Subcutaneous abdominal adipose tissue (tissue), 5 donors: Measurements from ENCODE around the gene SFSWAP.
"Not testable (repeated sequence)": the region's sequence is repeated elsewhere in the genome, so short reads cannot be mapped to it uniquely, and the experiment has no call there.

Source experiments
- H3K27ac ChIP-seq: one replicate; pipeline ENCODE4 v1.7.0; 2013; ENCODE audit warnings: low read depth, mild to moderate bottlenecking, inconsistent platforms, low read length, moderate library complexity
- H3K27me3 ChIP-seq, 5 donors: one replicate each; pipeline ENCODE4 v1.7.0; 2013; ENCODE audit warnings: low read length in 5 of 5, inconsistent platforms in 1 of 5; ENCODE audit not compliant: control insufficient read depth in 5 of 5, insufficient read depth in 4 of 5
- H3K36me3 ChIP-seq, 5 donors: one replicate each; pipeline ENCODE4 v1.7.0; 2013; ENCODE audit warnings: low read length in 5 of 5; ENCODE audit not compliant: control insufficient read depth in 5 of 5, insufficient read depth in 5 of 5
- H3K4me1 ChIP-seq, 5 donors: one replicate each; pipeline ENCODE4 v1.7.0; 2013; ENCODE audit warnings: low read length in 5 of 5, mild to moderate bottlenecking in 3 of 5, moderate library complexity in 1 of 5; ENCODE audit not compliant: control insufficient read depth in 5 of 5, insufficient read depth in 5 of 5
- H3K4me3 ChIP-seq, 5 donors: one replicate each; pipeline ENCODE4 v1.7.0; 2013; ENCODE audit warnings: low read length in 5 of 5, low read depth in 1 of 5
- H3K9ac ChIP-seq, 5 donors: one replicate each; pipeline ENCODE4 v1.7.0; 2013; ENCODE audit warnings: low read length in 5 of 5, mild to moderate bottlenecking in 4 of 5, moderate library complexity in 3 of 5
- H3K9me3 ChIP-seq, 5 donors: one replicate each; pipeline ENCODE4 v1.7.0; 2013; ENCODE audit warnings: low read length in 5 of 5; ENCODE audit not compliant: control insufficient read depth in 5 of 5
- donor health status: healthy.
- donor health status: healthy.
- donor health status: healthy.
- donor health status: healthy.
- donor health status: healthy.

SFSWAP gene

GRCh38 chr12:131672311-131672940 lies 38.5 kb upstream of the SFSWAP start:
- Histone ChIP-seq H3K27ac (no peak overlapping the region), H3K9me3 (peaks cover 2 to 12% (median 10%) of the 10 kb centered on the region in 5 donors), H3K9ac (no peak overlapping the region), H3K27me3 (peaks cover 0 to 12% (median 8%) of the 10 kb centered on the region in 5 donors), H3K4me1 (peaks cover 0 to 11% (median 0%) of the 10 kb centered on the region in 5 donors), H3K4me3 (no peak overlapping the region), H3K36me3 (no peaks in the 10 kb centered on the region)

- H3K4me1 ChIP-seq = peaks cover 0 to 11% (median 0%) of the 10 kb centered on the region in 5 donors
- H3K9ac ChIP-seq = no peak overlapping the region
- no peak overlapping the region for H3K4me3 ChIP-seq
- H3K27me3 ChIP-seq = peaks cover 0 to 15% (median 8%) of the 10 kb centered on the region in 5 donors
- H3K9me3 ChIP-seq = peaks cover 2 to 12% (median 10%) of the 10 kb centered on the region in 5 donors
- no peak overlapping the region for H3K27ac ChIP-seq
- H3K36me3 ChIP-seq = no peaks in the 10 kb centered on the region
Measured at GRCh38 chr12:131672941-131673887, 37.7 kb upstream of the SFSWAP start.

DNA sequence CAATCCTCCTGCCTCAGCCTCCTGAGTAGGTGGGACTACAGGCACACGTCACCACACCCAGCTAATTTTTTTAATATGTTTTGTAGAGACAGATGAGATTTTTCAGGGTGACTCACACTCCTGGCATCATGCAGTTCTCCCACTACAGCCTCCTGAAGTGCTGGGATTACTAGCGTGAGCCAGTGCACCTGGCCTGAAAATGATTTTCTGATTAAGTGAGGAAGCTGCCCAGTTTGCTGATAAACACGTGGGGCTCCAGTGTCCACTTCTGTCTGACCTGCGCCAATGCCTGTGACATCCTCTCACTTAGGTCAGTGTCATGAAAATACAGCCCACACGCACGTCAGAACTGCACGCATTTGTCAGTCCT lies 37.0 kb upstream of the SFSWAP start:
- Histone ChIP-seq H3K9me3 (peaks cover 2 to 12% (median 10%) of the 10 kb centered on the region in 5 donors), H3K4me1 (peaks cover 0 to 11% (median 0%) of the 10 kb centered on the region in 5 donors), H3K4me3 (no peak overlapping the region), H3K9ac (no peak overlapping the region), H3K36me3 (no peaks in the 10 kb centered on the region), H3K27me3 (peaks cover 0 to 18% (median 13%) of the 10 kb centered on the region in 5 donors), H3K27ac (no peak overlapping the region)

- Histone ChIP-seq H3K4me1 (peaks cover 0 to 11% (median 0%) of the 10 kb centered on the region in 5 donors), H3K36me3 (no peaks in the 10 kb centered on the region), H3K27ac (no peak overlapping the region), H3K9ac (no peak overlapping the region), H3K4me3 (no peak overlapping the region), H3K27me3 (peaks cover 0 to 19% (median 14%) of the 10 kb centered on the region in 5 donors), H3K9me3 (peaks cover 2 to 12% (median 10%) of the 10 kb centered on the region in 5 donors)
Measured at GRCh38 chr12:131674373-131674772, 36.5 kb upstream of the SFSWAP start.

GRCh38 chr12:131675126-131676080 lies 35.5 kb upstream of the SFSWAP start:
- peaks cover 2 to 12% (median 10%) of the 10 kb centered on the region in 5 donors for H3K9me3 ChIP-seq
- peaks cover 0 to 19% (median 14%) of the 10 kb centered on the region in 5 donors for H3K27me3 ChIP-seq
- no peak overlapping the region for H3K4me3 ChIP-seq
- H3K27ac ChIP-seq = no peak overlapping the region
- H3K9ac ChIP-seq = no peak overlapping the region
- H3K4me1 ChIP-seq = peaks cover 0 to 11% (median 0%) of the 10 kb centered on the region in 5 donors
- H3K36me3 ChIP-seq = no peaks in the 10 kb centered on the region

DNA sequence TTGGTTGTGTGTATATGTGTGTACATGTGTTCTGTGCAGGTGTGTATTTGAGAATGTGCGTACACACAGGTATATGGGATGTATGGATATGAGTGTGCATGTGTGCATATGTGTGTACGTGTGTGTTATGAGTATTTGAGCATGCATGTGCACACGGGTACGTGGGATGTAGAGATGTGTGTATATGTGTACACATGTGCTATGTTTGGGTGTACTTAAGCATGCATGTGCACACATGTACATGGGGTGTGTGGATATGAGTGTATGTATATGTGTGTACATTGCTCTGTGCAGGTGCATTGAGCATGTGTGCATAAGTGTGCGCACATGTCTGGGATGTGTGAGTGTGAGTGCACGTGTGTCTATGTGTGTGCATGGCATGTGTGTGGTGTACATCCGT lies 34.3 kb upstream of the SFSWAP start:
- no peak overlapping the region for H3K27ac ChIP-seq
- no peaks in the 10 kb centered on the region for H3K36me3 ChIP-seq
- peaks cover 0 to 21% (median 14%) of the 10 kb centered on the region in 5 donors for H3K27me3 ChIP-seq
- peaks cover 0 to 11% (median 0%) of the 10 kb centered on the region in 5 donors for H3K4me1 ChIP-seq
- no peak overlapping the region for H3K9ac ChIP-seq
- peaks cover 2 to 12% (median 10%) of the 10 kb centered on the region in 5 donors for H3K9me3 ChIP-seq
- H3K4me3 ChIP-seq = no peak overlapping the region

DNA sequence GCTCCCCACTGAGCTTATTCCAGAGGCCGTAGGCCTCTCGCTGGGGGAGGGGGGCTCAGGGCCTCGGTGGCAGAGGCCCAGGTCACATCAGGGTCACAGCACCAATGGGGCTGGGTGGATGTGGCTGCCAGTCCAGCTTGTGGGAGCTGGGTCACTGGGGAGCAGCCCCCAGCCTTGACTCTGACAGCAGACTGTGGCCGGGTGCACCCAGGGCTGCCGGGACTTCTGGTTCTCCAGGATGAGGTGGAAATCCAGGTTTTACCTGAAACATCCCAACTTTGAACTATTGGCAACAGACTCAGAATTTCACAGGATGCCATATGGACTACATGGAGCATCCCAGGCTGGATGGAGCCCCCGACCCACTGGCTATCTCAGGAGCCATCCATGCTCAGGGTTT lies 33.8 kb upstream of the SFSWAP start:
- H3K36me3 ChIP-seq, H3K27ac ChIP-seq, H3K9ac ChIP-seq, H3K4me3 ChIP-seq: not testable (repeated sequence)
- H3K9me3 ChIP-seq = peaks cover 2 to 12% (median 10%) of the 10 kb centered on the region in 5 donors
- H3K27me3 ChIP-seq = peaks cover 0 to 20% (median 16%) of the 10 kb centered on the region in 5 donors
- peaks cover 0 to 11% (median 0%) of the 10 kb centered on the region in 5 donors for H3K4me1 ChIP-seq

GRCh38 chr12:131677699-131678098 lies 33.2 kb upstream of the SFSWAP start:
- Histone ChIP-seq H3K4me3 (no peak overlapping the region), H3K4me1 (peaks cover 0 to 7% (median 0%) of the 10 kb centered on the region in 5 donors), H3K36me3 (no peaks in the 10 kb centered on the region), H3K9me3 (peaks cover 2 to 12% (median 10%) of the 10 kb centered on the region in 5 donors), H3K27ac (no peak overlapping the region), H3K27me3 (peaks cover 0 to 14% (median 11%) of the 10 kb centered on the region in 5 donors), H3K9ac (no peak overlapping the region)

DNA sequence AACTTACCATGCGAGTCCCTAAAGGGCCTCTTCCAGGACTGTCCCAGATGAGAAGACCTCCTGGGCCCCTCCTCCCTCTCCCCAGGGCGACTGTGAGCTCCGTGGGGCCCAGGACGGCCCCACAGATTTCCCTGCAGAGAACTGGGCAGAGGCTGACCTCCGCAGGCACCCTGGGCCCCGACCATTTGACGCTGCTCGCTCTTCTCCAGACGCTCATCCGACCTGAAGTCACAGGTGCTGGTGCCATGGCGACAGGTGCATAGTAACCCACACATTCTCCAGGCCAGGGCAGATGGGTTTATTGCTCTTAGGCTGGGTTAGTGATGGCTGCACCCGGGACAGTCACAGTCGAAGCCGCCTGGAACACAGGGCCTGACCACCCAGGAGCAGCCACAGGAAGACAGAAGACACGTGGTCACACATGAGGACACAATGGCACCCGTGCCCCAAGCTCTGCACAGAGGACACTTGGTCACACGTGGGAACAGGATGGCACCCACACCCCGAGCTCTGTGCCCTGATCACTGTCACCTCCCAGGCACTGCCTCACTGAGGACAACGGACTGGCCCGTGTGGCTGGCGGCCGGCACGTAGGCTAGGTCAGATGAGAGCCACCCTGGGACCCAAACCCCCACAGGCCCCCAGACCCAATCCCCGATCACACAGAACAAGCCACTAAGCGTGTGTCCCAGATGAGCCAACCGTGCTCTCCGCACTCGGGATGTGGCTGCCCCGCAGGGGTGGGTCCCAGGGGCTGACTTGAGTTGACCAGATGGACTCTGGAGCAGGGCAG lies 32.3 kb upstream of the SFSWAP start:
- Histone ChIP-seq H3K9me3 (peaks cover 2 to 12% (median 10%) of the 10 kb centered on the region in 5 donors), H3K27me3 (peaks cover 0 to 16% (median 14%) of the 10 kb centered on the region in 5 donors)
- H3K27ac ChIP-seq, H3K4me1 ChIP-seq, H3K9ac ChIP-seq, H3K4me3 ChIP-seq, H3K36me3 ChIP-seq: not testable (repeated sequence)
